ENCODE data around the gene NPY.

The NPY gene

DNA sequence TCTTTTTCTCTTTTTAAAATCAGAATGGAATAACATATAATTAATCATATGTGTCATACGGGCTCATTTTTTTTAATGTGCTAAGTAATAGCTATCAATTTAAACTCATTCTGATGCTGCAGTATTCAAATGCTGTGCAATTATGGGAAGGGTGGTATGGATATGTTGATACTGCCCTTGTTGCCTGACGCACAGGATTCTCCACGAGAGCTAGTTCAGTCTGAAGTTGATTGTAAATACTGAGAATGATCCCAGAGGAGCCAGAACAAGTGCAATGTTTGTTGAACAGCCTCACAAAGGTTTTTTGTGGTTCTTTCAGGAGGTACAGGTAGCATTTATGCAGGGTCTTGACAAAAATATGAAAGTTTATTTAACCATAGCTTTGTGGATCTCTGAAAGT, 13.4 kb downstream of the NPY start:
- TF ChIP-seq CTCF (IDR thresholded peaks at IDR 0.05; ENCODE audit: low read depth, low read length), result no peak
- no peak for DNase-seq (ENCODE audit: extremely low read depth, low read depth)

GRCh38 chr7:24298696-24299095, 14.7 kb downstream of the NPY start:
- TF ChIP-seq CTCF (IDR thresholded peaks at IDR 0.05; ENCODE audit: low read depth, low read length), result no peak
- DNase-seq (ENCODE audit: extremely low read depth, low read depth), result no peak

- TF ChIP-seq CTCF (IDR thresholded peaks at IDR 0.05; ENCODE audit: low read depth, low read length), result no peak
- no peak for DNase-seq (ENCODE audit: extremely low read depth, low read depth)
Observed at GRCh38 chr7:24299192-24299591, 15.2 kb downstream of the NPY start.

- TF ChIP-seq CTCF (IDR thresholded peaks at IDR 0.05; ENCODE audit: low read depth, low read length), result no peak
Observed at GRCh38 chr7:24301703-24302102, 17.7 kb downstream of the NPY start.

DNA sequence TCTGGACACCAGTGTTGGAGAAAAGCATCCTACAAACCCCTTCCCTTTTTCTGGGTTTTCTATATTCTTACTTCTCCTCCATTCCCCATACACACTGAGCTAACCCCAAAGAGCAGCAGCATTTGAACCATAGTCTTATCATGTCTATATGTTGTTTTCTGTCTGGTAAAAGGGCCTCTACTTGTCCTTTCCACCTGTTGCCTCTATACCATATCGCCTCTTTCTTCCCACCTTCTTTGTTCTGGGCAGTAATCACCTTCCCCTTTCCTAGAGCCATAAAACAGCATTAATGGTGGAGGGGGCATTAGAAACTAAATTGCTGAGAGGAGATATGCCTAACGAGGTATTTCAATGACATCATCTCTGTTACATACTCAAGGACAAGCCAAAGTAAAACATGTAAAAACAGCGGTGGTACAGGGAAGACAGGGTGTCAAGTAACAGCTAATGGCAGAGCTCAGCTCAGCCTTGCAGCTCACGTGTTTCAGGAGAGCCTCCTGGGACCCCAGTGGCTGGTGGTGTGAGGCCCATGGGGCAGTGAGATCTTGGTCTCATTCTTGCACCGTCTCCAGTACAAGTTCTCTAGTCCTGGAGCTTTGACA, 20.6 kb downstream of the NPY start:
- DNase-seq (ENCODE audit: extremely low read depth, low read depth), result no peak
- no peak for TF ChIP-seq CTCF (IDR thresholded peaks at IDR 0.05; ENCODE audit: low read depth, low read length)

More at GRCh38 chr7:24301703-24302102, 17.7 kb downstream of the NPY start:
- DNase-seq (ENCODE audit: extremely low read depth, low read depth), result no peak

DNA sequence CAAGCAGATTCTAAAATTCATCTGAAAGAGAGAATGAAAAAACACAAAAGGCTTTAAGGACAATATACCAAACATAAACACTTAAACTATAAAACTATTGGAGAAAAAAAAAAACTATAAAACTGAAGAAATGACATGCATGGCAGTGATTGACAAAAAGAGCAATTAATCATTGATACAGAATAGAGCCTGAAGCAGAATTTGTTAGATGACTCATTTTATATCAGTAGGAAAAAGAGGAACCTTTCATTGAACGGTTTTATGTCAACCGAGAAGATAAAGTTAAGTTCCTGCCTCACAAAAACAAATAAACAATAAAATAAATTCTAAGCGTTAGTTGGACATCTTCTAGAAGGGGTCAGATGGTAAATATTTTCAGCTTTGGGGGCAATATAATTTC, 23.3 kb downstream of the NPY start:
- no peak for TF ChIP-seq CTCF (IDR thresholded peaks at IDR 0.05; ENCODE audit: low read depth, low read length)
- DNase-seq (ENCODE audit: extremely low read depth, low read depth), result no peak

- TF ChIP-seq CTCF (IDR thresholded peaks at IDR 0.05; ENCODE audit: low read depth, low read length), result no peak
- no peak for DNase-seq (ENCODE audit: extremely low read depth, low read depth)
Observed at GRCh38 chr7:24312588-24312987, 28.6 kb downstream of the NPY start.
